Measurements from ENCODE around the gene ARL4A. TPM values are rescaled to one million over a fixed set of nuclear protein-coding genes. Genes with fewer than 3 reads are reported as not detected.

Gene ARL4A
- total RNA-seq, 1 donor from 2014 or later: 14.3 TPM

DNA sequence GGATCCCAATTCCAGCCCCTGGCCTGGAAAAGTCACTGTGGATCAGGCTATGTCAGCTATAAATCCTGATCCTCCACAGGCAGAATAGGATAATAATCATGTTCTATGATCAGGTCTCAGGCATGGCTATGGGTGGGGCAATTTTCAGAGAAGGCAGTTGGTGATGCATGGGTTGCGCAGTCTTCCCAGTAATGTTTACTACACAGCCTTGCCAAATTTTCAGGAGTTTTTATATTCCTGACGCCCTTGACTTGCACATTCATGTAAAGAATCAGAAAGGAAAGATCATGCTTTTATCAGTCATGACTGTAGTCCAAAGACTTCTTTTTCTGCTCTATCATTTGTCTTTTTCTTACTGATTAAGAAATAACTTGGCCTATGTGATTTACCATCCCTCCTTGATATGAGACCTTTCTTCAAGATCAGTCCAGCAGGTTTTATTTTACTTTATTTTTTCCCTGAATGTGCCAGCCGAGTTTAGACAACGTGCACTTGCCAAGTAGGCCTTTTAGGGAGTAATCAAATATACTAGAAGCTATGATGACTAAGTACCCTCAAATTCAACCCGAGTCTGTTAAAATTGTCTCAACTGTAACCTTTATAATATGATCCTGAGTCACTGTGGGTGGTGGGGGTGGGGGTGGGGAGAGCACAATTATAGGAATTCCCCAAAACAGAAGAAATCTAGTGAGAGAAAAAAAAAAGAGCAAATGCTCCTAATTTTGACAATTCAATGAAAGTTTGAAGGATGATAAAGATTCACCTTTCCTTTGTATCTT is 31.9 kb downstream of the ARL4A start:
- no peak for ATAC-seq
- no peak for DNase-seq
- intact Hi-C loops (cut with micrococcal nuclease): no loop called here

DNA sequence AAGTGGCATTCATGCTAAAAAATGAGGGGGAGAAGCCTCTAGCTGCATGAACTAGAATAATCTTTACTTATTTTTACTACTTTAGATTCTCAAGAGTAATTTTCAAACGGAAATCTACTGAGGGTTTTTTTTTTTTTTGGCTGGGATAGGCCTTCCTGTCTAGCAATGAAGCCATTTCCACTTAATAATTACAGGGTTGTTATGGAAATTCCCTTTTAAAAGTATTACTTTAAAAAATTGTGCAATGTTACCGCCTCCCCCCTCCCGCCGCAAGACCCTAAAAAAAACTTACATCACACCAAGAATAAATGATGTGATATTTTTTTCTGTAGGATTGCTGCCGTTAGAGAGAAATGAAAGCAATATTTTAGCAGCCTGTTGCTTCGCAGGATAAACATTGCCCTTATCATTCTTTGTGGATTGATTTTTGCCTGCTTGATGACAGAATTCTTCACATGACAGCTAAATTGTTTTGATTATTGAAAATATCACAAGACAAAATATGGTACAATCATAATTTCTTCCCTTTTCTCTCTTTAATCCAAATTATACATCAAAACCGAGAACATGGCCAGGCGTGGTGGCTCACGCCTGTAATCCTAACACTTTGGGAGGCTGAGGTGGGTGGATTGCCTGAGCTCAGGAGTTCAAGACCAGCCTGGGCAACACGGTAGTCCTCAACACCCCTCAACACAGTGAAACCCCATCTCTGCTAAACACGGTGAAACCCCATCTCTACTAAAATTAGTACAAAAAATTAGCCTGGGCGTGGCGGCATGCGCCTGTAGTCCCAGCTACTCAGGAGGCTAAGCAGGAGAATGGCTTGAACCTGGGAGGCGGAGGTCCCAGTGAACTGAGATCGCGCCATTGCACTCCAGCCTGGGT is 32.8 kb downstream of the ARL4A start:
- no peak for DNase-seq
- no peak for ATAC-seq
- intact Hi-C loops (cut with micrococcal nuclease): no loop called here

DNA sequence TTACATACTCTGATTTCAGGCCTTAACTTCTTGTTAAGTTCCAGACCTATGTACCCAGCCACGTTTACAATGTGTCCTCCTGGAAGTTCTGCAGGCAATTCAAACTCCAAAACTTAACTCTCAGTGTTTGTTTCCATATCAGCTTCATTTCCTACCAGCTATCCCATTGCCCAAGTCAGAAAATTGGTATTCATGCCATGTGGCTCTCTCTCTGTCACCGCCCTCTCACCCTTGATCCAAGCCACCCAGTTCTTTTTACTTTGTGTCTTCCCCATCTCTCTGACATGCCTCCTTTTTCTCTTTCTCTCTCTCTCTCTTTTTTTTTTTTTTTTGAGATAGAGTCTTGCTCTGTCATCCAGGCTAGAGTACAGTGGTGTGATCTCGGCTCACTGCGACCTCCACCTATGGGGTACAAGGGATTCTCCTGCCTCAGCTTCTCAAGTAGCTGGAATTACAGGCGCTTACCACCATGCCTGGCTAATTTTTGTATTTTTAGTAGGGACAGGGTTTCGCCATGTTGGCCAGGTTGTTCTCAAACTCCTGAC is 33.9 kb downstream of the ARL4A start:
- DNase-seq: no peak
- intact Hi-C loops (cut with micrococcal nuclease): no loop called here
- no peak for ATAC-seq

DNA sequence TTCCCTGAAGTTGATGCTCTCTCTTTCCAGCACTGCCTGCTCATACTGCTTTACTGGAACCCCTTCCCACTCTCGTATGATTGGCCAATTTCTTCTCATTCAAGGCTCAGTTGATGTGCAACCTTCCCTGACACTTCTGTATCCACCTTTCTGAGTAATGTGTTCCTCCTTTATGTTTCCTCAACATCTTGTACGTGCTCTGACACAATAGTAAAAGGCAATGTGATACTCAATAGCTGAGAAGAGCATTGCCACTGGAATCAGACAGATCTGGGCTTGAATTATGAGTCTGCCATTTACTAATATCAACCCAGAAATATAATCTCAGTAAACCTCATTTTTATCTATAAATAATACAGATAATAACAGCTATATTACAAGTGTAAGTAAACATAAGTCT is 34.7 kb downstream of the ARL4A start:
- ATAC-seq (no peak), DNase-seq (no peak)
- intact Hi-C loops (cut with micrococcal nuclease): no loop called here

DNA sequence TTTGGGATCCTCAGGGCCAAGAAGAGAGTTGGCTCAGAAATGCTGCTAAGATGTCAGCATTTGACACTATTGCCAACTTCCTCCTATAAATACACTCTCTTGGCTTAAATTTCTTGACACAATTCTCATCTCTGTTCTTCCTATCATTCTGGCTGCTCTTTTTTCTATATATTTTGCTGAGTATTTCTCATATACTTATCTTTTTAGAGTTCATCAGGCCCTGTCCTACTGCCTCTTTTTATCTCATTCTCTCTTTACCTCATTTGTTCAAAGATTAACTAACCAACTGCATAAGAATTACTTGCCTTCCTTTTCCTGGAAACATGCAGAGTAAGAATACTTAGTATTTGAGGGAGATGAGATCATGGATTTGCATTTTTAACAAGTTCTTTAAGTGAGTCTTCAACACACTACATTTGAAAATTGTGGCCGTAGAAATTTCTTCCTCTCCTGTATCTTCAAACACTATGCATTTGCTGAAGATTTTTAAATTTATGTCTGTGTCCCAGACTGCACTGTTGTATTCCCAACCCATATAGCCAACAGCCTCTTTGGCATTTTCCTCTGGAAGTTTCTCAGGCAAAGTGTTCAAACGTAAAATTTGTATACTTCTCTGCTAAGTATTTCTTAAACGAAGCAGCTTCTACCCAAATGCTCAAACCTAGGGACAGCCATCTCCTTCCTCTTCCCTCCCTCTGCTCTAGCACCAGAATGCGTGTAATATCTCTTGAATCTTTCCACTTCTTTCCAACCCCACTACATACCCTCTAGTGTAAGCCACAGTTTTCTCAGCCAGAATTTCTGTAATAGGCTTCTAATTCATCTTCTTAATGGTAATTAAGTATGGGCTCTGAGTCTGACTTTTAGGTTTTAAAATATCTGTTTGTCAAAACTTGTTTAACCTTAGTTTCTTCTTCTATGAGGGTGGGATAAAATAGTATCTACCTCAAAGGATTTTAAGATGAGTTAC is 35.5 kb downstream of the ARL4A start:
- no peak for ATAC-seq
- intact Hi-C loops (cut with micrococcal nuclease): no loop called here
- no peak for DNase-seq

DNA sequence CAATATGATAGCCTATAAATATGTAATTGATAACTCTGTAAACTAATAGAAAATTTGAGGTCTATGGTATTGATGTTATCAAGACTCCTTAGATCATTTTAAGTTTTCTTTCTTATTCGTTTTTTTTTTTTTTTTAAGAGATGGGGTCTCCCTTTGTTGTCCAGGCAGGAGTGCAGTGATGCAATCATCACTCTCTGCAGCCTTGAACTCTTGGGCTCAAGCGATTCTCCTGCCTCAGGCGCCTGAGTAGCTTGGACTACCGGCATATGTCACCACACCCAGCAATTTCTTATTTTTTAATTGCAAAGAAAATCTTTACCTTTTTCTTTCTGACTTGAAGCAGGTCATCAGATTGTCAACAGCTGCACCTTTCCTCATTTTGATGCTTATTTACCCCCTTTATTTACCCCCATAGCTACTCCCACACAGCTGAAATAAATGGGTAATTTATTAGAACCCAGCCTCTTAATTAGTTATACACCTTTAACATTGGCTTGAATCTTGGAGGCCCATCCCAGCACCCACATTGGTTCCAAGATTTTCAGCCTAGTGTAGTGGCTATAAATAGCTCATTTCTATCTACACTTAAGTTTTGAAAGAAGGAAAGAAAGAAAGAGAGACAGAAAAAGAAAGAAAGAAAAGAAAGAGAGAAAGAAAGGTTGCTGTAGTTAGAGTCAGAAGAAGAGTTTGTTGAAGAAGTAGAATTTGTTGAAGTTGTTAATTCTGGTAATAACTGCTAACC is 38.3 kb downstream of the ARL4A start:
- no peak for DNase-seq
- ATAC-seq: peak; percentile 27
- intact Hi-C loops (cut with micrococcal nuclease): no loop called here

DNA sequence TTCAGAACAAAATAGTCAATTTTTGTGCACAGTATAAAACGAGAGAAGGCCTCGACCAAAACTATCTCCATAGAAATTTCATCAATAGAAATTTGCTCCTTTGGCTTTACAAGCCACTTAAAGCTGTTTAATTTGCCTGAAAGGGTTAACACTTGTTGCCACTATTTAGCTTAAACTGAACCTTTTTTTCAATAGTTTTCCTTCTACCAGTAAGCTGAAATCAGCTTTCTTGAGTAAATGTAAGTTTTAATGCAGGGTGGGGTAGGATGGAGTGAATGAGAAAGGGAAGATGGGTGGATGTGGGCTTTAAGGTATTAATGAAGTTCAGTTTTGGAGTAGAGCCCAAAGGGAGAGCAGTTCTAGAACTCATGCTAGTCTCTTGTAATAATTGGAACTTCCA is 39.5 kb downstream of the ARL4A start:
- intact Hi-C loops (cut with micrococcal nuclease): no loop called here
- no peak for ATAC-seq
- DNase-seq: no peak

DNA sequence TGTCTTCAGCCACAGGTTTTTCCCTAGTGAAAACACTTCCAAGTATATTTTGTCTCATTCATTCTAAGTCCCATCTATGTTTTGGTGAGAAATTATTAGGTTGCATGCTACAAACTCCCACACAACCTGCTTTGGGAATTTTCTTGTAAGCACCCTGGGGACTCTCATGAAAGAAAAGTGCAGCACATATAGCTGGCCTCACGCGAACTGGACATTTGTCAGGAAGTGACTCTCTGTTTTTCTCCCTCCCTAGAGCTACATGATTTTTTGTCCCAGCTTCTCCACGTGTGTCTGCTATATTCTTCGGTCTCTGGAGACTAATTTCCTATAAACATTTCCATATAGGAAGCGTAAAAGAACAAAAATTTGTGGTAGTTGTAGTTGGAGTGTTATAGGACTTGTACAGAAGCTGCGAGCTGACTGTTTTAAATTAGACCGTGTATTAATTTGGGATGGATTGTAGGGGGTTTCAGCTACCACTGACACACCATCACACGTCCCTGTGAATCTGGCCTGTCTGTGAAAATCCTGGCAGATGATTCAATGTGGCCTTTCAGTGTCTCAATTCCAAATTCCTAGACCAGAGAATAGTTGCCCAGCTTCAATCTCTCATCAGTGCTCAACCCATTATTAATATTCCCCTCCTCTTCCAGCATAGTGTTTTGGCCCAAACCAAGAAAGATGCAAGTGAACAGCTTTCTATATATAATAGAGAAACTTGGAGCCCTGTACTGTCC is 40.2 kb downstream of the ARL4A start:
- ATAC-seq: peak; percentile 44
- no peak for DNase-seq
- intact Hi-C loops (cut with micrococcal nuclease): no loop called here

DNA sequence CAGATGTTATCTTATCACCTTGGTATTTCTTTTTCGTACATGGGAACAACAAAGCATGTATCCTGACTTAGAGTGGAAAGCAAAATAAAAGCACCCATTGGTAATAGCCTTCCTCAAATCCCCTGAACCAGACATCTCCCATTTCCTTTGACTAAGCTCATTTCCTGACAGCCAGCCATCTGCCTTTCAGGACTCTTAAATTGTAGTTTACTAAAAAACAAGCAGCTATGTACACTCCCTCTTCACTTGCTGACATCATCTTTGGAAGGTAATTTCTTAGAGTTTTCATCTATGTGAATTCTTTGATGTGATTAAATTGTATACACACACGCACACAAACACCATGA is 40.7 kb downstream of the ARL4A start:
- intact Hi-C loops (cut with micrococcal nuclease): no loop called here
- peak; percentile 48 for ATAC-seq
- no peak for DNase-seq

DNA sequence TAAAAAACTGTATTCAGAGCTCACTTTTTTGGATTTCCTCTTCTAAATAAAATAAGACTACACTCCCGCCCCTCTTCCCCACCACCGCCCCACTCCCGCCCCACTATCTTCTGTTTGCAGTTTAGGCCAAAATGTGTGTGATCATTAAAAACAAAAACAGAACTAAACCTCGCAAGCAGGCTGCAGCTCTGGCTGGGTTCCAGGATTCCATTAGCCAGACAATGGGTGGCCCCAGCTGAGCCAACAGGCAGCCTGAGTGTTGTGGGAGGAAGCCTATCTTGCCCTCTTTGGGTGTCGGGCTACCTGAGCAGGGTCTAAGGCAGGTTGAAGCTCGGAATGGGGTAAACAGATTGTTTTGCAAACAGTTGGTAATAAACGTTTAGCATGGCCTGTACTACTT is 41.7 kb downstream of the ARL4A start:
- DNase-seq: peak; percentile 84
- intact Hi-C loops (cut with micrococcal nuclease): no loop called here
- peak; percentile 79 for ATAC-seq

DNA sequence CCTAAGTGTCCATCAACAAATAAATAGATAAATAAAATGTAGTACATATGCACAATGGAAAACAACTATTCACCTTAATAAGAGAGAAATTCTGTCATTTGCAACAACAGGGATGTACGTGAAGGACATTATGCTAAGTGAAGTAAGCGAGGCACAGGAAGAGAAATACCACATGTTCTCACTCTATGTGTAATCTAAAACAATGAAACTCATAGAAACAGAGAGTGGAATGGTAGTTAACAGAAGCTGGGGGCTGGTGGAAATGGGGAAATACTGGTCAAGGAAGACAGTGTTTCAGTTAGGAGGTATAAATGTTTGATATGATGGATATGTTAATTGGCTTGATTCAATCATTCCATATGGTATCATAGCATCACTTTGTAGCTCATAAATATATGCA is 43.1 kb downstream of the ARL4A start:
- DNase-seq (no peak), ATAC-seq (no peak)
- intact Hi-C loops (cut with micrococcal nuclease): no loop called here

DNA sequence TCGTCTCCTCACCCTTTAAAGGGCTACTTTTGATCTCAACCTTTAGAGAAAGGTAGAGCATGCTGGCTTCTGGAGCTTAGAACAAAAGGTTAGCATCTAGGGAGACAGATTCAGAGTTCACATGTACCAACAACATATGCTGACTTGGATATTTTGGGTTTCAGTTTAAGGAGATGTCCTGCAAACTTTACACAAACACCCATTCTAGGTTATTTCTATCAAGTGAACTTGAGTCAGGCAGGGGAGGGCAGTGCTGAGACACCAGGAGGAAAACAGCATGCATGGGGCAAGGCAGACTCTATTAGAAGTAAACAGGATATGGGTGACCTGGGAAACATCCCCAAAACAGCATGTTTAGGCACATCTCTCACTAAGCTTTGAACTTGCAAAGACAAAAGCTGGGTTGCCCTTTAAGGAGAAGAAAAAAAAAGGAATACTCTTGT is 43.8 kb downstream of the ARL4A start:
- intact Hi-C loops (cut with micrococcal nuclease): no loop called here
- peak; percentile 39 for ATAC-seq
- DNase-seq: no peak

DNA sequence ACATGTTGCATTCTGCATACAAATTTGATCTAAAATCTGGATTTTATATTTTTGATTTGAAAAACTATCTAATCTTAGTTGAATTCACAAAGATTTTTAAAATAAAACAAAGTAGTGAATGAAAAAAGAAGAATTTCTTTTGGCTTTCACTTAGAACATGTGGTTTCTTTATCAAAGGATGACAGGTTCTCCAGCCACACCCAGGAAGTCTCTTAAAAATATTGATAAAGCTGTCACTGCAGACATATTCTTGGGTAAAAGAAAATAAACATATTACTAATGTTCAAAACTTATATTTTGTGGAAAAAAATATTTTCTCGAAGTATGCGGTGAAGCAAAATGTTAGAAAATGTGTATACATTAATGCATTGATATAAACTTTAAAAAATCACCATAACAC is 44.3 kb downstream of the ARL4A start:
- DNase-seq (no peak), ATAC-seq (no peak)
- intact Hi-C loops (cut with micrococcal nuclease): no loop called here

DNA sequence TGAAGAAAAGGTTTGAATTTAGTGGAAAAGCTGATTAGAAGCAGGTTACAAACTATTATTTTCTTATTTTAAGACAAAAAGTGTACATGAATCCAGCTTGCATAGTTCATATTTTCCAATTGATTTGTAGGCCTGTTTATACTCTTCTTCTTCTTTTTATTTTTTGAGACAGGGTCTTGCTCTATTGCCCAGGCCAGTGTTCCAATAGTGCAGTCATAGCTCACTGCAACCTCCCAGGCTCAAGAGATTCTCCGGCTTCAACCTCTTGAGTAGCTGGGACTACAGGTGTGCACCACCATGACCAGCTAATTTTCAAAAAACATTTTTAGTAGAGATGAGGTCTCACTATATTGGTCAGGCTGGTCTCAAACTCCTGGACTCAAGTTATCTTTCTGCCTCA is 45.0 kb downstream of the ARL4A start:
- DNase-seq (no peak), ATAC-seq (no peak)
- intact Hi-C loops (cut with micrococcal nuclease): no loop called here

DNA sequence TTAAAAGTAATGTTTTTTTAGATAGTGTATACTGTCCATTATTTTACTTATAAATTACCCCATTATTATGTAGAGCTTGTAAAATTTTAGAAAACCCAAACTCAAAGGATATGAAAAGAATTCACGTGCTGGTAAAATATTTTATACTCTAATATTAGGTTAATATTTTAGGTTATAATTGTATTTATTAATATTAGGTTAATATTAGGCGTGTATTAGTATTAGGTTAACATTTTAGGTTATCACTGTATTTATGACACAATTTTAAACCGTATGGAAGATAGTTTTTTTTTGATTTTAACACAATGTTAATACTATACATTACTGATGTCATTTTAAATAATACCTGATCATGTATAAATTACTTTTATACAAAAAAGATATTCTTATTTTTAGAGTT is 48.5 kb downstream of the ARL4A start:
- ATAC-seq (no peak), DNase-seq (no peak)
- intact Hi-C loops (cut with micrococcal nuclease): no loop called here

DNA sequence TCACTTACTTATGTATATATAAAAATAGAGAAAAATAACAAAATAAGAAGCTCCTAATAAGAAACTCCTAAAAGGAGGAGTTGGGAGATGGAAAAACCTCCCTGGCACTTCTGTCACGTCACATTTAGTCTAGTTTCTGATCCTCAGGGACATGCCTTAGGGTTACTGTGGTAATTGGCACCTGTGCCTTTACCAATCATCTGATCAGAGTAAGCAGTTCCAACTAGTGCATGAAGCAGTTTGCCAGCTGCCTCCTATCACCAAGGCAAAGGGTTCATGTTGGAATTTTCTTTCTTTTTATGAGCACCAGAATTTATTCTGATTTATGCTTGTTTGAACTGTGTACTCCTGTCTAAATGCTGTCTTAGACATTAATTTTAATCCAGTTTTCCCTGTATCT is 49.9 kb downstream of the ARL4A start:
- no peak for DNase-seq
- peak; percentile 64 for ATAC-seq
- intact Hi-C loops (cut with micrococcal nuclease): no loop called here

DNA sequence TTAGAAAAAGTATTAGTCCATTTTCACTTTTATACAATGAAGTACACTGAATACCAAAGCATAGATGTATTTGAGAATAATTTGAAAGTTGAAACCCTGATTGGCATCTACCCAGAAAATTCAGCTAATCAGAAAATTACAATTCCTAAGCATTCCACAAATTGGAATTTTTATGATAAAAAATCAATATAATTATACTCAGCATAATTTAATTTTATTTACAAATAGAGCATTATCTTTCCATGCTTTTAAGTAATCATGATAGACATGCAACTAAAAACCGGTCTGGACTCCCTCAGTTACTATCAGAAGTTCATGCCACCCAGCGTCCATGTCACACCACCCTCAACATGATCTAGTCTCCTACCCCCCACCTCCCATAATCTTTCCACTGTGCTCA is 50.4 kb downstream of the ARL4A start:
- ATAC-seq (peak; percentile 20), DNase-seq (no peak)
- intact Hi-C loops (cut with micrococcal nuclease): no loop called here

DNA sequence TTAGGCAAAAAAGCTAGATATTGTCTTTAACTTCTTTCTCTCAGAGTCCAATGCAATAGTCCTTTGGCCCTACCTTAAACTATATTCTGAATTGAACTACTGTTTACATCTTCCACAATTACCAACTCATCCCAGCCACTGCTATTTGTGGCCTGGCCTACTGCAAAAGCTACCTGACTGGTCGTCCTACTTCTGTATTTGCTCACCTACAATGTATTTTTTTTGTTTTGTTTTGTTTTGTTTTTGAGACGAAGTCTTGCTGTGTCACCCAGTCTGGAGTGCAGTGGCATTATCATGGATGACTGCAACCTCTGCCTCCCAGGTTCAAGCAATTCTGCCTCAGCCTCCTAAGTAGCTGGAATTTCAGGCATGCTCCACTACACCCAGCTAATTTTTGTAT is 51.2 kb downstream of the ARL4A start:
- ATAC-seq: no peak

More for the DNA sequence above, 51.2 kb downstream of the ARL4A start:
- DNase-seq: no peak
- intact Hi-C loops (cut with micrococcal nuclease): no loop called here

Data from left ventricle myocardium superior (tissue), 1 donor.